NCI-H187 (cell line): ENCODE data around the gene SYT1.
"Not testable (repeated sequence)": the region's sequence is repeated elsewhere in the genome, so short reads cannot be mapped to it uniquely, and the experiment has no call there.

Experiments used
- DNase-seq, 2 experiments: peaks; one replicate each; lab custom pipeline; 2025; lab: John Stamatoyannopoulos, UW

SYT1 gene

GRCh38 chr12:79402606-79403005 is 538.0 kb downstream of the SYT1 start:
- no peak for DNase-seq

GRCh38 chr12:79406993-79407392 is 542.4 kb downstream of the SYT1 start:
- no peak for DNase-seq

- no peak for DNase-seq
Measured at GRCh38 chr12:79407671-79408622, 543.4 kb downstream of the SYT1 start.

GRCh38 chr12:79408689-79409088 is 544.1 kb downstream of the SYT1 start:
- DNase-seq = no peak

GRCh38 chr12:79409562-79409961 is 545.0 kb downstream of the SYT1 start:
- DNase-seq = no peak

GRCh38 chr12:79411791-79412190 is 547.2 kb downstream of the SYT1 start:
- DNase-seq = no peak

GRCh38 chr12:79413796-79414195 is 549.2 kb downstream of the SYT1 start:
- no peak for DNase-seq

GRCh38 chr12:79414252-79414651 is 549.7 kb downstream of the SYT1 start:
- DNase-seq = peak in 1 of 2 experiments; percentile 55

GRCh38 chr12:79415321-79415720 is 550.7 kb downstream of the SYT1 start:
- DNase-seq = no peak

- DNase-seq = no peak
Measured at GRCh38 chr12:79415746-79416435, 551.3 kb downstream of the SYT1 start.

GRCh38 chr12:79420146-79420618 is 555.6 kb downstream of the SYT1 start:
- no peak for DNase-seq

GRCh38 chr12:79421236-79421740 is 556.7 kb downstream of the SYT1 start:
- DNase-seq = no peak

GRCh38 chr12:79422060-79422812 is 557.7 kb downstream of the SYT1 start:
- no peak for DNase-seq

GRCh38 chr12:79423560-79423959 is 559.0 kb downstream of the SYT1 start:
- no peak for DNase-seq

GRCh38 chr12:79424109-79424721 is 559.6 kb downstream of the SYT1 start:
- no peak for DNase-seq

GRCh38 chr12:79426121-79426520 is 561.5 kb downstream of the SYT1 start:
- DNase-seq = no peak

- not testable (repeated sequence) for DNase-seq
Measured at GRCh38 chr12:79426744-79427143, 562.2 kb downstream of the SYT1 start.

- DNase-seq = no peak
Measured at GRCh38 chr12:79433465-79434072, 569.0 kb downstream of the SYT1 start.

- no peak for DNase-seq
Measured at GRCh38 chr12:79434561-79434960, 570.0 kb downstream of the SYT1 start.

GRCh38 chr12:79435742-79436141 is 571.2 kb downstream of the SYT1 start:
- no peak for DNase-seq
